Mesenteric fat pad (tissue), 1 donor: ENCODE results near the gene FGF2. TPM values are rescaled to one million over a fixed set of nuclear protein-coding genes. Genes with fewer than 3 reads are reported as not detected.

Experiments used
- DNase-seq: peaks from one replicate; pipeline ENCODE4 v3.0.0-alpha.2; 2020; ENCODE audit warnings: low spot score
- total RNA-seq: library from RNA; stranded (reverse); fragmentation: NEBNext Ultra II Directional; extraction: Animal tissue kit (Norgen Biotek cat#: 25700); gene quantifications from one replicate; pipeline ENCODE4 v1.2.1, GENCODE V29; 2021
- donor health status: DM: yes; HTN: yes; CAD: no.

Gene FGF2
- total RNA-seq, 1 donor from 2014 or later, result 39.1 TPM

- no peak for DNase-seq
Measured at GRCh38 chr4:122889726-122890125, 63.1 kb downstream of the FGF2 start.

- DNase-seq, result no peak
Measured at GRCh38 chr4:122890147-122890795, 63.6 kb downstream of the FGF2 start.

- DNase-seq, result no peak
Measured at GRCh38 chr4:122894827-122895226, 68.2 kb downstream of the FGF2 start.

GRCh38 chr4:122895336-122895995 lies 68.8 kb downstream of the FGF2 start:
- no peak for DNase-seq

- no peak for DNase-seq
Measured at GRCh38 chr4:122896270-122896669, 69.6 kb downstream of the FGF2 start.

- DNase-seq, result no peak
Measured at GRCh38 chr4:122898370-122899150, 71.9 kb downstream of the FGF2 start.

GRCh38 chr4:122899682-122900081 lies 73.1 kb downstream of the FGF2 start:
- DNase-seq, result no peak

- no peak for DNase-seq
Measured at GRCh38 chr4:122900314-122900713, 73.7 kb downstream of the FGF2 start.

GRCh38 chr4:122901247-122902010 lies 74.8 kb downstream of the FGF2 start:
- DNase-seq, result no peak

GRCh38 chr4:122903766-122904288 lies 77.2 kb downstream of the FGF2 start:
- no peak for DNase-seq

- DNase-seq, result no peak
Measured at GRCh38 chr4:122906859-122907305, 80.3 kb downstream of the FGF2 start.

GRCh38 chr4:122908223-122908622 lies 81.6 kb downstream of the FGF2 start:
- DNase-seq, result no peak

GRCh38 chr4:122909683-122910082 lies 83.1 kb downstream of the FGF2 start:
- no peak for DNase-seq

- no peak for DNase-seq
Measured at GRCh38 chr4:122911588-122911987, 85.0 kb downstream of the FGF2 start.

- DNase-seq, result no peak
Measured at GRCh38 chr4:122912810-122913575, 86.4 kb downstream of the FGF2 start.

GRCh38 chr4:122914292-122914904 lies 87.8 kb downstream of the FGF2 start:
- no peak for DNase-seq

- DNase-seq, result no peak
Measured at GRCh38 chr4:122914938-122915337, 88.3 kb downstream of the FGF2 start.

- DNase-seq, result no peak
Measured at GRCh38 chr4:122917731-122918130, 91.1 kb downstream of the FGF2 start.

GRCh38 chr4:122920473-122920872 lies 93.8 kb downstream of the FGF2 start:
- DNase-seq, result no peak

- DNase-seq, result no peak
Measured at GRCh38 chr4:122921300-122921699, 94.7 kb downstream of the FGF2 start.
